HepG2 (cell line): ENCODE results near the gene AMZ2. TPM values are rescaled to one million over a fixed set of nuclear protein-coding genes. Genes with fewer than 3 reads are reported as not detected.

ENCODE experiments used
- BCL6 ChIP-seq: IDR thresholded peaks from 2 replicates; pipeline ENCODE4 v1.6.1; 2016; ENCODE audit warnings: missing genetic modification reagents, missing compliant biosample characterization
- DMTF1 ChIP-seq: sonication (generic); formaldehyde crosslinking; IDR thresholded peaks from 2 replicates; pipeline ENCODE4 v1.4.0; 2020; ENCODE audit warnings: mild to moderate bottlenecking, missing genetic modification reagents
- DNMT1 ChIP-seq: sonication (generic); formaldehyde crosslinking; IDR thresholded peaks from 2 replicates; pipeline ENCODE4 v1.5.1; 2020; ENCODE audit warnings: mild to moderate bottlenecking, missing genetic modification reagents
- HNRNPK ChIP-seq: fragments of 200-400 bp; formaldehyde crosslinking; IDR thresholded peaks from 2 replicates; pipeline ENCODE4 v1.6.1; 2018; ENCODE audit warnings: low read length, low read depth, moderate library complexity, mild to moderate bottlenecking; ENCODE audit not compliant: poor library complexity, severe bottlenecking
- KDM1A ChIP-seq: IDR thresholded peaks from 2 replicates; pipeline ENCODE4 v1.6.1; 2016; ENCODE audit warnings: missing compliant biosample characterization
- MXI1 ChIP-seq: IDR thresholded peaks from 3 replicates; pipeline ENCODE4 v1.6.1; 2012; ENCODE audit warnings: low read depth, low read length, inconsistent platforms, borderline replicate concordance
- MYNN ChIP-seq: sonication (generic); formaldehyde crosslinking; IDR thresholded peaks from 2 replicates; pipeline ENCODE4 v1.4.0; 2020; ENCODE audit warnings: mild to moderate bottlenecking, low read depth, missing genetic modification reagents
- NFE2L1 ChIP-seq: sonication (generic); formaldehyde crosslinking; IDR thresholded peaks from 2 replicates; pipeline ENCODE4 v1.4.0; 2020; ENCODE audit warnings: missing genetic modification reagents, mild to moderate bottlenecking, borderline replicate concordance
- STAT5B ChIP-seq: sonication (generic); formaldehyde crosslinking; IDR thresholded peaks from 2 replicates; pipeline ENCODE4 v1.4.0; 2020; ENCODE audit warnings: missing genetic modification reagents
- U2AF2 ChIP-seq: fragments of 200-400 bp; formaldehyde crosslinking; IDR thresholded peaks from 2 replicates; pipeline ENCODE4 v1.6.1; 2017; ENCODE audit warnings: low read depth, mild to moderate bottlenecking, low read length
- ZBTB37 ChIP-seq: sonication (generic); formaldehyde crosslinking; IDR thresholded peaks from 2 replicates; pipeline ENCODE4 v1.4.0; 2020; ENCODE audit warnings: mild to moderate bottlenecking, missing genetic modification reagents
- ZC3H4 ChIP-seq: sonication (generic); formaldehyde crosslinking; IDR thresholded peaks from 2 replicates; pipeline ENCODE4 v1.4.0; 2020; ENCODE audit warnings: missing genetic modification reagents, borderline replicate concordance
- ZFP90 ChIP-seq: sonication (generic); formaldehyde crosslinking; IDR thresholded peaks from 2 replicates; pipeline ENCODE4 v1.8.0; 2022; ENCODE audit warnings: missing genetic modification reagents, mild to moderate bottlenecking, inconsistent platforms, borderline replicate concordance
- ZNF263 ChIP-seq: sonication (generic); formaldehyde crosslinking; IDR thresholded peaks from 2 replicates; pipeline ENCODE4 v1.4.0; 2020; ENCODE audit warnings: missing genetic modification reagents
- ZNF432 ChIP-seq: sonication (generic); formaldehyde crosslinking; IDR thresholded peaks from 2 replicates; pipeline ENCODE4 v1.5.0; 2020; ENCODE audit warnings: missing genetic modification reagents, mild to moderate bottlenecking, borderline replicate concordance
- ZNF501 ChIP-seq: sonication (generic); formaldehyde crosslinking; IDR thresholded peaks from 2 replicates; pipeline ENCODE4 v1.5.1; 2020; ENCODE audit warnings: mild to moderate bottlenecking, moderate library complexity, missing genetic modification reagents
- ZNF687 ChIP-seq: sonication (generic); formaldehyde crosslinking; IDR thresholded peaks from 2 replicates; pipeline ENCODE4 v1.5.1; 2020; ENCODE audit warnings: mild to moderate bottlenecking, missing genetic modification reagents, moderate library complexity
- ZNF775 ChIP-seq: sonication (generic); formaldehyde crosslinking; IDR thresholded peaks from 2 replicates; pipeline ENCODE4 v1.4.0; 2020; ENCODE audit warnings: missing genetic modification reagents, mild to moderate bottlenecking, moderate library complexity, borderline replicate concordance
- ZNF780A ChIP-seq: sonication (generic); formaldehyde crosslinking; IDR thresholded peaks from 2 replicates; pipeline ENCODE4 v1.8.0; 2022; ENCODE audit warnings: mild to moderate bottlenecking, missing genetic modification reagents, moderate library complexity
- ZNF784 ChIP-seq: sonication (generic); formaldehyde crosslinking; IDR thresholded peaks from 2 replicates; pipeline ENCODE4 v1.5.1; 2020; ENCODE audit warnings: missing genetic modification reagents, mild to moderate bottlenecking, borderline replicate concordance
- polyA plus RNA-seq, 8 experiments: library from polyadenylated mRNA; depleted of rRNA in 3 of 8; stranded (reverse) in 7 of 8; unstranded in 1 of 8; fragments of >200 nt; fragmentation: Illumina TruSeq in 4 of 8; extraction: Trizol in 4 of 8; gene quantifications; 2 replicates each; pipeline versions ENCODE4 v1.2.1 to v1.2.3, GENCODE V29; 2011 to 2016; ENCODE audit warnings: low read depth in 4 of 8, missing spikeins in 1 of 8, mixed read lengths in 1 of 8; ENCODE audit not compliant: insufficient read depth in 1 of 8
- total RNA-seq, 5 experiments: library from RNA; depleted of rRNA; stranded (reverse); fragments of >200 nt; fragmentation: Illumina TruSeq; extraction: Trizol; gene quantifications; 2 replicates each; pipeline ENCODE4 v1.2.3, GENCODE V29; 2016; ENCODE audit warnings: low read depth in 1 of 5

Gene AMZ2
- total and polyA plus RNA-seq, 2 of the 13 experiments (the other 11 are each of a cell fraction or from before 2014, with no cell fraction given), result 86.9 to 90.2 TPM

- TF ChIP-seq ZNF775 (CRISPR knock-in tag) (no peak; the same call in 1 of the 2 replicates), ZNF263 (CRISPR knock-in tag) (0 out of 2 replicates have a peak, but pooled peaks have one; percentile 1), ZNF780A (CRISPR knock-in tag) (peak; percentile 72; the same call in 1 of the 2 replicates), ZNF501 (CRISPR knock-in tag) (0 out of 2 replicates have a peak, but pooled peaks have one; percentile 81), DMTF1 (CRISPR knock-in tag) (peak; percentile 74), STAT5B (CRISPR knock-in tag) (no peak), ZC3H4 (CRISPR knock-in tag) (peak; percentile 91), ZNF784 (CRISPR knock-in tag) (peak; percentile 79; the same call in 1 of the 2 replicates), ZFP90 (CRISPR knock-in tag) (no peak), KDM1A (CRISPR knock-in tag) (peak; percentile 65; the same call in 1 of the 2 replicates), DNMT1 (CRISPR knock-in tag) (no peak), ZNF432 (CRISPR knock-in tag) (no peak), U2AF2 (no peak), ZNF687 (CRISPR knock-in tag) (peak; percentile 96), ZBTB37 (CRISPR knock-in tag) (no peak), HNRNPK (peak; percentile 80), NFE2L1 (CRISPR knock-in tag) (no peak), MYNN (no peak), BCL6 (CRISPR knock-in tag) (peak; percentile 53; the same call in 1 of the 2 replicates), MXI1 (peak; percentile 33; the same call in 1 of the 3 replicates)
These were observed 44.2 kb downstream of the AMZ2 start (continued) for GRCh38 chr17:68291836-68292688.
